ENCODE results near the gene PI4KA.
"Not testable (repeated sequence)": the region's sequence is repeated elsewhere in the genome, so short reads cannot be mapped to it uniquely, and the experiment has no call there.

Gene PI4KA

GRCh38 chr22:20720692-20721408, 137.8 kb downstream of the PI4KA start:
- DNase-seq: no peak

GRCh38 chr22:20718727-20719126, 139.9 kb downstream of the PI4KA start:
- DNase-seq: not testable (repeated sequence)

GRCh38 chr22:20717981-20718380, 140.6 kb downstream of the PI4KA start:
- DNase-seq: not testable (repeated sequence)

GRCh38 chr22:20717213-20717866, 141.3 kb downstream of the PI4KA start:
- DNase-seq: not testable (repeated sequence)

- not testable (repeated sequence) for DNase-seq
Measured at GRCh38 chr22:20713116-20713515, 145.5 kb downstream of the PI4KA start.

- not testable (repeated sequence) for DNase-seq
Measured at GRCh38 chr22:20709966-20710365, 148.6 kb downstream of the PI4KA start.

GRCh38 chr22:20707549-20708118, 151.0 kb downstream of the PI4KA start:
- DNase-seq: not testable (repeated sequence)

GRCh38 chr22:20703816-20704609, 154.6 kb downstream of the PI4KA start:
- DNase-seq: peak; percentile 59

- not testable (repeated sequence) for DNase-seq
Measured at GRCh38 chr22:20703414-20703806, 155.2 kb downstream of the PI4KA start.

- DNase-seq: peak; percentile 98
Measured at GRCh38 chr22:20702546-20703413, 155.8 kb downstream of the PI4KA start.

GRCh38 chr22:20702175-20702545, 156.5 kb downstream of the PI4KA start:
- not testable (repeated sequence) for DNase-seq

GRCh38 chr22:20701680-20702136, 156.9 kb downstream of the PI4KA start:
- not testable (repeated sequence) for DNase-seq

GRCh38 chr22:20700347-20700746, 158.3 kb downstream of the PI4KA start:
- not testable (repeated sequence) for DNase-seq

- DNase-seq: not testable (repeated sequence)
Measured at GRCh38 chr22:20699856-20700255, 158.8 kb downstream of the PI4KA start.

- DNase-seq: peak; percentile 92
Measured at GRCh38 chr22:20697481-20698113, 161.0 kb downstream of the PI4KA start.

- DNase-seq: not testable (repeated sequence)
Measured at GRCh38 chr22:20696056-20696455, 162.6 kb downstream of the PI4KA start.

GRCh38 chr22:20695205-20695604, 163.4 kb downstream of the PI4KA start:
- not testable (repeated sequence) for DNase-seq

- DNase-seq: not testable (repeated sequence)
Measured at GRCh38 chr22:20694256-20694655, 164.4 kb downstream of the PI4KA start.

- DNase-seq: not testable (repeated sequence)
Measured at GRCh38 chr22:20692926-20693325, 165.7 kb downstream of the PI4KA start.

GRCh38 chr22:20690586-20691317, 167.9 kb downstream of the PI4KA start:
- not testable (repeated sequence) for DNase-seq
